Astrocyte of the cerebellum (primary cell): ENCODE data around the gene TXNDC8.

Experiments used
- DNase-seq: peaks from one replicate; pipeline ENCODE4 v3.0.0-alpha.2; 2011; ENCODE audit warnings: low read depth
- H3K4me3 ChIP-seq: 2 replicates; pipeline ENCODE4 v1.5.1; 2011; ENCODE audit warnings: mild to moderate bottlenecking, low read depth, low read length, moderate library complexity
- in situ Hi-C: cut with HindIII; loops from 2 replicates; pipeline ENCODE4 v1.10.0; 2017; ENCODE audit warnings: low sequenced_read_pairs
- TF ChIP-seq, protein P1 (sequence below): IDR thresholded peaks from 2 replicates; pipeline ENCODE4 v1.5.1; 2012; ENCODE audit warnings: low read length, low read depth, moderate library complexity, mild to moderate bottlenecking; ENCODE audit errors: missing control alignments

Gene TXNDC8

DNA sequence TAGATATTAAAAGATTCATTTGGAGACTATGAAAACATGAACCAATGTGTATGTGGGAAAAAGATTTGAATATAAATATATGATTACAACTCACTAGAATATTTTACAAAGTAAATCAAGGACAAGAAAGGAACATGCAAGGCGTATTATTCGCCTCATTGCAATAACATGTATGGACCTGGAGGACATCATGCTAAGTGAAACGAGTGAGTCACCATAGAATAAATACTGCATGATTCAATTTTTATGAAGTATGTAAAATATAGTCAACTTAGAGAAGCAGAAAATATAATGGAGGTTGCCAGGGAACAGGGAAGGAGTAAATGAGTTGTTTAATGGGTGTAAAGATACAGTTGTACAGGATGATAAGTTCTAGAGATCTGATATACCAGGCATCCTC, 4.9 kb downstream of the TXNDC8 start:
- in situ Hi-C loops: no loop called here
- no peak for DNase-seq
- H3K4me3 ChIP-seq: no peak overlapping the region
- TF ChIP-seq, protein P1, sequence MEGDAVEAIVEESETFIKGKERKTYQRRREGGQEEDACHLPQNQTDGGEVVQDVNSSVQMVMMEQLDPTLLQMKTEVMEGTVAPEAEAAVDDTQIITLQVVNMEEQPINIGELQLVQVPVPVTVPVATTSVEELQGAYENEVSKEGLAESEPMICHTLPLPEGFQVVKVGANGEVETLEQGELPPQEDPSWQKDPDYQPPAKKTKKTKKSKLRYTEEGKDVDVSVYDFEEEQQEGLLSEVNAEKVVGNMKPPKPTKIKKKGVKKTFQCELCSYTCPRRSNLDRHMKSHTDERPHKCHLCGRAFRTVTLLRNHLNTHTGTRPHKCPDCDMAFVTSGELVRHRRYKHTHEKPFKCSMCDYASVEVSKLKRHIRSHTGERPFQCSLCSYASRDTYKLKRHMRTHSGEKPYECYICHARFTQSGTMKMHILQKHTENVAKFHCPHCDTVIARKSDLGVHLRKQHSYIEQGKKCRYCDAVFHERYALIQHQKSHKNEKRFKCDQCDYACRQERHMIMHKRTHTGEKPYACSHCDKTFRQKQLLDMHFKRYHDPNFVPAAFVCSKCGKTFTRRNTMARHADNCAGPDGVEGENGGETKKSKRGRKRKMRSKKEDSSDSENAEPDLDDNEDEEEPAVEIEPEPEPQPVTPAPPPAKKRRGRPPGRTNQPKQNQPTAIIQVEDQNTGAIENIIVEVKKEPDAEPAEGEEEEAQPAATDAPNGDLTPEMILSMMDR: no peak

GRCh38 chr9:110330484-110331105, 7.1 kb downstream of the TXNDC8 start:
- DNase-seq: no peak
- H3K4me3 ChIP-seq: no peak overlapping the region
- TF ChIP-seq, protein P1: no peak
- in situ Hi-C loops: no loop called here

DNA sequence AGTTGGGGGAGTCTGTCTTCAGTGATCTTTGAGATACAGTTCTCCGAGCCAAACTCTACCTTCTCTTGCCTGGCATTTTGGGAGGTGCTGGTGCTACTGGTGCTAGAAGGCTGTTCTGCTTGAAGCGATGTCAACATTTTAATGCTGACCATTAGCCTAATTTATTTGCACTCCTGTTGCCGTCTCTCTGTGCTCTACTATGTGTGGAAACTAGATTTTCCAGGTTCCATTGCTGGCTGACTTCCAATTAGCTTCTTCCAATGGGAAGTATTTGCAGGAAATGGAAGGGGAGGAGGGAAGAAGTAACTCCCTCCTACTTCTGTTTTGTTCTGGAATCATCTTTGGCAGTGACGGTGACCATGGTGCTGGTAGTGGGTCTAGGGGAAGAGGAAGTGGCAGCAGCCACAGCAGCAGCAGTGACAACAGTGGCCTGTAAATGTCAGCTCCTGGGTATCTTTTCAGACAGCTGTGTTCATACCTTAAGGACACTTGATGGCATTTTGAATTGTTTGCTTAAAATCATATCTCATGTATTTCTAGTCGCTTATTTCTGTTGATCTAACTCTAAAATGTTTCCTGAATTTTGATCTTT, 7.9 kb downstream of the TXNDC8 start:
- TF ChIP-seq, protein P1: no peak
- no peak for DNase-seq
- in situ Hi-C loops: no loop called here
- H3K4me3 ChIP-seq: no peak overlapping the region

GRCh38 chr9:110328763-110329162, 8.9 kb downstream of the TXNDC8 start:
- H3K4me3 ChIP-seq: no peak overlapping the region
- in situ Hi-C loops: no loop called here
- TF ChIP-seq, protein P1: no peak
- no peak for DNase-seq

DNA sequence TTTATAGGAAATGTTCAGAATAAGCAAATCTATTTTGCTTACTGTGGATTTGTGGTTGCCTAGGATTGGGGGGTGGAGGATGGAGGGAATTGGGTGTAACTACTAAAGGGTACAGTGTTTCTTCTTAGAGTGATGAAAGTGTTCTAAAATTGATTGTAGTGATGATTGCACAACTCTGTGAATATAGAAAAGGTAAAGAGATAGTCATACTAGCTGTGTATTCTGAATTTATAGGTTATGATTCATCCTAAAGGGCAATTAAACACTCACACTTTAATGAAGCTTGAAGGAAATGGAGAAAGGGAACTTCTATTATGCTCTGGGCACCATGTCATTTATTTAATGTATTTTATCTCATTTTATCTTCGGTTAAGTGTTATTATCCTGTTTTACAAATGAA, 9.9 kb downstream of the TXNDC8 start:
- DNase-seq: no peak

DNA sequence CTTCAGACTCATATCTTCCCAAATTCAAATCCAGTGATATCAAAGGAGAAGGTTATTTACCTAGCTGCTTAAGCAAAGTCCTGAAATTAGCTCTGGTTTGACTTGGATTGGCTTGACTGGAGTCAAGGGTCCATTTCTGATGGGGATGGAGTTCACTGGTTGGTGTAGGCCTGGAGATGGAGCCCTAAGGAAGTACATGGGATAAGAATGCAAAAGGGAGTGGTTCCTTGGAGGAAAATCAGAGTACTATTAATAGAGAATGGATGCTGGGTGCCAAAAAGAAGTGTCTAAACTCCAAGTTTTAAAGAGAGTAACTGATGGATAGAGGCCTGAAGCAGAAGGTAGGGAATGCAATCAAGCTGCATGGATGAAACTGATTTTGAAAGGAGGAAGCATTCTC, 13.8 kb downstream of the TXNDC8 start:
- no peak for DNase-seq
- in situ Hi-C loops: no loop called here

More for the DNA sequence above, 9.9 kb downstream of the TXNDC8 start:
- in situ Hi-C loops: no loop called here
- no peak overlapping the region for H3K4me3 ChIP-seq
- TF ChIP-seq, protein P1: no peak

More for the DNA sequence above, 13.8 kb downstream of the TXNDC8 start:
- TF ChIP-seq, protein P1: no peak
- no peak overlapping the region for H3K4me3 ChIP-seq
